NAMALWA (cell line): ENCODE measurements around the gene BLVRB.
"Not testable (repeated sequence)": the region's sequence is repeated elsewhere in the genome, so short reads cannot be mapped to it uniquely, and the experiment has no call there.

Source experiments
- DNase-seq: peaks from one replicate; pipeline ENCODE4 v3.0.0-alpha.2; 2015; ENCODE audit warnings: low spot score

The BLVRB gene

GRCh38 chr19:40486017-40486416, 20.5 kb upstream of the BLVRB start:
- DNase-seq = no peak

DNA sequence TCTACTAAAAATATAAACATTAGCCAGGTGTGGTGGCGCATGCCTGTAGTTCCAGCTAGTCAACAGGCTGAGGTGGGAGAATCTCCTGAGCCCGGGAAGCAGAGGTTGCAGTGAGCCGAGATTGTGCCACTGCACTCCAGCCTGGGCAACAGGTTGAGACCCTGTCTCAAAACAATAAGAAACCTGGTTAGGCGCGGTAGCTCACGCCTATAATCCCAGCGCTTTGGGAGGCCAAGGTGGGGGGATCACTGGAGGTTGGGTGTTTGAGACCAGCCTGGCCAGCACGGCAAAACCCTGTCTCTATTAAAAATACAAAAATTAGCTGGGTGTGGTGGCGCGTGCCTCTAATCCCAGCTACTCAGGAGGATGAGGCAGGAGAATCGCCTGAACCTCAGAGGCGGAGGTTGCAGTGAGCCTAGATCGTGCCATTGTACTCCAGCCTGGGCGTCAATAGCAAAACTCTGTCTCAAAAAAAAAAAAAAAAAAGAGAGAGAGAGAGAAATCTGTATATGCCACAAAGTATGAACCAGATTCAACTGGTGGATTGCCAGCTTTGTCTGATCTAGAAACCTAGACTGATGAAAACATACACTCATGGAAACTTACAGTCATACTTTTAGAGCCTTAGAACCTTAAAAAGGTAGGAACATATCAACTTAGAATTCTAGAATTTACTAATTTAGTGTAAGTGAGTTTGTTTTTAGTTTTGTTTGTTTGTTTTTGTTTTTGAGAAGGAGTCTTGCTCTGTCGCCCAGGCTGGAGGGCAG, 10.5 kb upstream of the BLVRB start:
- DNase-seq = not testable (repeated sequence)

- no peak for DNase-seq
Observed at GRCh38 chr19:40474737-40475136, 9.2 kb upstream of the BLVRB start.

DNA sequence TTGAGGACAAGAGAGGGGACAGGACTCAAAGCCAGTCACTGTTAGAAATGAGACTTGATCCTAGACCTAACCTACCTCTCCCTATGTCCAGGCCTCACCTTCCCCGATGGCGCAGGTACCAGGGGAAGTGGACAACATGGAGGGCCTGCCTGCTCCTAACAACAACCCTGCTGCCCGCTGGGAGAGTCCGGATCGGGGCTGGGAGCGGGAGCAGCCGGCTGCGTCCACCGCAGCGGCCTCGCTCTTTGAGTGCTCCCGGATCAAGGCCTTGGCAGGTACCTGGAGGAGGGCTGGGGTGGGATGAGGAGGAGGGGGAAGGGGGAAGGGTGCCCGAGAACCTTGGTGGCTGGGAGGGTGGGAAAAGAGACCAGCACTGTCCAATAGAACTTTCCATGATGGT, 7.0 kb upstream of the BLVRB start:
- DNase-seq = no peak

GRCh38 chr19:40471111-40471510, 5.6 kb upstream of the BLVRB start:
- DNase-seq = no peak

GRCh38 chr19:40469011-40469410, 3.5 kb upstream of the BLVRB start:
- no peak for DNase-seq

DNA sequence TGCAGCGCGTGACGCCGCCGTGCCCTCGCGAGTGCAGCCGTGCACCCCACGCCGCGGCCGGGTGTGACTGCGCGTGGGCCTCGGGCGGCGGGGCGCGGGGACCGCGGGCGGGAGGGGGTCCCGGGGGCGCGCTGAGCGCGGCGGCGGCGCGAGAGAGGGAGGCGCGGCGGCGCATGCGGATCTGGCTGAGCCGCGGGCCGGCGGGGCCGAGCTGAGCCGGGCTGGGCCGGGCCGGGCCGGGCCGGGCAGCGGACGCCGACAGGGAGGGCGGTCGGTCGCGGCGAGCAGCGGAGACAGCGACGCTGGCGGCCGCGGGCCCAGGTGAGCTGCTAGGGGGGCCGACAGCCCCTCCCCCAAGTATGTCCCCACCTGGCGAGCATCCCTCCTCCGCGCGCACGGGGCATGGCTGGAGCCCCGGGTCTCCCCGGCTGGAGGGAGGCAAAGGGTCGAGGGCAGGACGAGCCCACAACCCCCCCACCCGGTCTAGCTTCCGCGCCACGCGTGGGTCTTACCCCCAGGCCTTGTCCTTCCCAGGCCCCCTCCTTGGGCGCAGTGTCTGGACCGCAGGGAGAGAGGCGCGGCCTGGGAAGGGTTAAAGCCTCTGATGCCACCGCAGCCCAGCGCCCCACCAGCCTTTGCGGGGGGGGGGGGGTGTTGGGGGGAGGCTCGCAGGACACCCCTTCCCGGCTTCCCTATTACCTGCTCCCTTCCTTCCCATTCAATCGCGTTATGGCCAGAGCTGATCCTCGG, 1.6 kb upstream of the BLVRB start, which contains the start of gene SPTBN4:
SPTBN4 (plus strand) TSS at position 17 of the 750 bp plus-strand sequence. CDS start 5,621 bp downstream, outside the sequence.
- no peak for DNase-seq

- no peak for DNase-seq
Observed at GRCh38 chr19:40466219-40466984, 857 bp upstream of the BLVRB start.

GRCh38 chr19:40465025-40465556, 454 bp downstream of the BLVRB start:
- DNase-seq = peak; percentile 65

DNA sequence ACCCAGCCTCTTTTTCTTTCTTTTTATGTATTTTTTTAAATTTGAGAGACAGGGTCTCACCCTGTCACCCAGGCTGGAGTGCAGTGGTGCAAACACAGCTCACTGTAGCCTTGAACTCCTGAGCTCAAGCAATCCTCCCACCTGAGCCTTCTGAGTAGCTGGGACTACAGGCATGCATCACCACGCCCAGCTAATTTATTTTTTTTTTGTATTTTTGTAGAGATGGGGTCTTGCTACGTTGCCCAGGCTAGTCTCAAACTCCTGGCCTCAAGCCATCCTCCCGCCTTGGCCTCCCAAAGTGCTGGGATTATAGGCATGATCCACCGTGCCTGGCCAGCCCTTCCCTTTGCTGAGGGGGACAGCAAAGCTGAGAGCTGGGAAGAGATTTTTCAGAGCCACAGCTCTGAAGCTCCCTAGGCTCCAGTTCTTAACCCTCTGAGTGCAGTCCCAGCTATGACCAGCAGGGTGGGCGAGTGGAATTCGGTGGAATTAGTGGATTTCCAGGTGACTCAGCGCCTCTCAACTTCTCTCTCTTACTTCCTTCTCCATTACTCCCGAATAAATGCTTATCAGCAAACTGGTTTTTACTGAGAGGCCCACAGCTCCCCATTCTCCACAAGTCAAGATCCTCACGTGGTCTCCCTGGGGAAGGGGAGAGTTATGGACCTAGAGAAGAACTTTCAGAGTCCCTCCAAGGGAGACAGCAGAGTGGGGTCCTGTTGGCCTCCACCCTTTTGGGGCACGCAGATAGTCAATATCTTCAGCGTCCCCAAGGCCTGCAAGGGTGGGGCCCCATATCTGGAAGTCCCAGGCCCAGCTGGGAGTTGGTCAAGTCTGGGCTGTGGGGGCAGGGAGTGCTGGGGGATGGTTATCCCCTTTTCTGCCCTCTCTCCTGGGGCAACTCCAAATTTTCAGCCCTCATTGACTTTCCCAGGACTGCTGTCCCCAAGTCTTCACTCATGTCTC, 1.2 kb downstream of the BLVRB start:
- DNase-seq = peak; percentile 76

GRCh38 chr19:40463587-40464037, 1.9 kb downstream of the BLVRB start:
- not testable (repeated sequence) for DNase-seq

DNA sequence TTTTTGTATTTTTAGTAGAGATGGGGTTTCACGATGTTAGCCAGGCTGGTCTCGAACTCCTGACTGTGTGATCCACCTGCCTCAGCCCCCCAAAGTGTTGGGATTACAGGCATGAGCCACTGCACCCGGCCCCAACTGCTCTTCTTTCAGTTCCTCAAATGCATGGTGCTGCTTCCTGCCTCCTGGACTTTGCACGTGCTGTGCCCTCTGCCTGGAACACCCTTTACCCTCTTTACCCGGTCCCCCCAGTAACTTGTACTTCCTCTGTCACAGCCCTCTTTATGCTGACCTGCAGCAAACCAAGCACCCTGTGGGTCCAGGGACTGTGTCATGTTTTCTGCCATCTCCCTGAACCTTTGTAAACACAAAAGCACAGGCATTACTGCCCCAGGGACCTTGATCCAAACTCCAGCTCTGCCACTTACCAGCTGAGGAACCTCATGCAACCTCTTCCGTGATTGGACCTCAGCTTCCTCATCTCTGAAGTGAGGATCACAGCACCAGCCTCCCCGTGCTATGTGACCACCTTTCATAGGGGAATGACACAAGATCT, 3.8 kb downstream of the BLVRB start:
- peak; percentile 73 for DNase-seq

DNA sequence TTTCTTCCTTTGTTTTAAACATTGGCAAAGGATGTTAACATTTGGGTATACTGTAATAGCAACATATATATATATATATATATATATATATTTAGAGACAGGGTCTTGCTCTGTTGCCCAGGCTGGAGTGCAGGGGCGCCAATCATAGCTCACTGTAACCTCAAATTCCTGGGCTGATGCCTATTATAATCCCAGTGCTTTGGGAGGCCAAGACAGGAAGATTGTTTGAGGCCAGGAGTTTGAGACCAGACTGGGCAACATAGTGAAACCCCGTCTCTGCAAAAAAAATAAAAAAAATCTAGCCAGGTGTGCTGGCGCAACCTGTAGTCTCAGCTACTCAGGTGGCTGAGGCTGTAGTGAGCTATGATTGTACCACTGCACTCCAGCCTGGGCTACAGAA, 5.4 kb downstream of the BLVRB start:
- DNase-seq = no peak

- no peak for DNase-seq
Observed at GRCh38 chr19:40458597-40458974, 7.0 kb downstream of the BLVRB start.

DNA sequence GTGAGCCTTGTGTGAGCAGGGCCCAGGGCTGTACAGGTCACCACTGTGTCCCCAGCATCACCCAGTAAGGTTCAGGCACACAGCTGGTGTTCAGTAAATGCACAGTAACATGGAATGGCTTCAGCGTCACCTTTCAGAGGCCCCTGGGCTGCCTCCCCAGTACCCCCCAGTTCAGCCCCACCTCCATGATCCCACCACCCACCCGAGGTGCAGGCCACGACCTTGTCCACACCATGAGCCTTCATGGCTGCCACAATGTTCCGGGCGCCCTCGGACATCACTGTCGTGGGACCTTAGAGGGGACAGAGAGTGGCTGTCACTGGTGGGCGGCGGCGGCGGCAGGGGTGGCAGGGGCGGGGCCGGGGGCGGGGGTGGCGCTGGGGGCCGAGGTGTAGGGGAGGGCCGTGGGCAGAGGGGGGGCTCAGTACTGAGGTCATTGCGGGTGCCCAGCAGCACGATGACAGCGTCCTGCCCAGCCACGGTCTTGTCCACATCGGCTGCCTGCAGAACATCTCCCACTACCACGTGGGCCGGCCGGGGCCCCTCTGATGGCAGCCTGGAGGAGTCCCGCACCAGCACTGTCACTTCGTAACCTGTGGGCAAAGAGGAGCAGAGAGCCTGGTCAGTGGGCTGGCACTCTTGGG, 7.5 kb downstream of the BLVRB start:
- no peak for DNase-seq

DNA sequence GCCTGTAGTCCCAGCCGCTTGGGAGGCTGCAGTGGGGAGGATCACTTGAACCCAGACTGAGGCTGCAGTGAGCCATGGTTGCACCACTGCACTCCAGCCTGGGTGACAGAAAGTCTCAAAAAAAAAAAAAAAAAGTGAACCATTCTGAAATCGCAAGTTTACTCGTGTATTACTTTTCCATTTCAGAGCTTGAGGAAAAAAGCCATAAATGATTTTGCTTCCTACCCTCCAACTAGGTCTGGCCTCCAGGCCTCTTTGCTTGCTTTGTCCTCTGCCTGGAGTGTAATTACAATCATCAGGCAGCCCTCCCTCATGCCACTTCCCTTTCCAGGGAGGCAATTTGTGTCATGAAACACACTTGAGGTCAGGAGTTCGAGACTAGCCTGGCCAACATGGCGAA, 8.5 kb downstream of the BLVRB start:
- no peak for DNase-seq

GRCh38 chr19:40453943-40454342, 11.6 kb downstream of the BLVRB start:
- DNase-seq = not testable (repeated sequence)

- DNase-seq = no peak
Observed at GRCh38 chr19:40453151-40453735, 12.3 kb downstream of the BLVRB start.

GRCh38 chr19:40452016-40452415, 13.5 kb downstream of the BLVRB start:
- no peak for DNase-seq

GRCh38 chr19:40450664-40451063, 14.9 kb downstream of the BLVRB start:
- DNase-seq = no peak
